ENCODE results near the gene ULBP1. TPM values are rescaled to one million over a fixed set of nuclear protein-coding genes. Genes with fewer than 3 reads are reported as not detected.
"Not testable (repeated sequence)": the region's sequence is repeated elsewhere in the genome, so short reads cannot be mapped to it uniquely, and the experiment has no call there.

Gene ULBP1
- total RNA-seq, 1 experiment from 2014 or later, result 0.81 TPM

DNA sequence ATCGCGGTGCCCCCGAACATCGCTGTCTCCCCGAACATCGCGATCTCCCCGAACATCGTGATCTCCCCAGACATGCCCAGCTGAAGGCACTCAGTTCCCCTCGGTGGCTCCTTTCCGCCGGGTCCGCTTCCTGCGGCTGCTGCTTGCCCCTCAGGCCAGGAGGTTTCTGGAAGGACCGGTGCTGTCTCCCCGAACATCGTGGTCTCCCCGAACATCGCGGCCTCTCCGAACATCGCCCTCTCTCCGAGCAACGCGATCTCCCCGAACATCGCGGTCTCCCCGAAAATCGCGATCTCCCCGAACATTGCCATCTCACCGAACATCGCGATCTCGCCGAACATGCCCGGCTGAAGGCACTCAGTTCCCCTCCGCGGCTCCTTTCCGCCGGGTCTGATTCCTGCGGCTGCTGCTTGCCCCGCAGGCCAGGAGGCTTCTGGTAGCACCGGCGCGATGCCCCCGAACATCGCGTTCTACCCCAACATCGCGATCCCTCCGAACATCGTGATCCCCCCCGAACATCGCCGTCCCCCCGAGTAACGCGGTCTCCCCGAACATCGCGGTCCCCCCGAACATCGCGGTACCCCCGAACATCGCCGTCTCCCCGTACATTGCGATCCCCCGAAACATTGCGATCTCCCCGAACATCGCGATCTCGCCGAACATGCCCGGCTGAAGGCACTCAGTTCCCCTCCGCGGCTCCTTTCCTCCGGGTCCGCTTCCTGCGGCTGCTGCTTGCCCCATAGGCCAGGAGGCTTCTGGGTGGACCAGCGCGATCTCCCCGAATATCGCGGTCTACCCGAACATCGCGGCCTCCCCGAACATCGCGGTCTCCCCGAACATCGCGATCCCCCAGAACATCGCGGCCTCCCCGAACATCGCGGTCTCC, 808 bp downstream of the ULBP1 start:
- peak; percentile 40 for DNase-seq (ENCODE audit: low spot score)
- H3K4me1 Mint-ChIP-seq, result peaks cover 23% of the 10 kb centered on the region
- H3K27me3 Mint-ChIP-seq (ENCODE audit: low read depth), result peaks cover 100% of the 10 kb centered on the region
- peak overlapping the region; percentile 89 for H3K4me3 Mint-ChIP-seq
- peaks cover 5% of the 10 kb centered on the region; the same call in 1 of the 2 replicates for H3K36me3 Mint-ChIP-seq
- H3K9me3 Mint-ChIP-seq, result no peaks in the 10 kb centered on the region
- CTCF ChIA-PET, result interaction anchor here (1.1 kb wide), 1 partner anchor 52 kb away, joined by 3 read pairs; no protein-coding TSS in a partner anchor
- H3K27ac Mint-ChIP-seq, result no peak overlapping the region
- POLR2A ChIA-PET, result no interaction called here
- peak; percentile 1; the same call in 1 of the 2 replicates for ATAC-seq
- TF ChIP-seq, protein P1, sequence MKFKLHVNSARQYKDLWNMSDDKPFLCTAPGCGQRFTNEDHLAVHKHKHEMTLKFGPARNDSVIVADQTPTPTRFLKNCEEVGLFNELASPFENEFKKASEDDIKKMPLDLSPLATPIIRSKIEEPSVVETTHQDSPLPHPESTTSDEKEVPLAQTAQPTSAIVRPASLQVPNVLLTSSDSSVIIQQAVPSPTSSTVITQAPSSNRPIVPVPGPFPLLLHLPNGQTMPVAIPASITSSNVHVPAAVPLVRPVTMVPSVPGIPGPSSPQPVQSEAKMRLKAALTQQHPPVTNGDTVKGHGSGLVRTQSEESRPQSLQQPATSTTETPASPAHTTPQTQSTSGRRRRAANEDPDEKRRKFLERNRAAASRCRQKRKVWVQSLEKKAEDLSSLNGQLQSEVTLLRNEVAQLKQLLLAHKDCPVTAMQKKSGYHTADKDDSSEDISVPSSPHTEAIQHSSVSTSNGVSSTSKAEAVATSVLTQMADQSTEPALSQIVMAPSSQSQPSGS (CRISPR knock-in tag; IDR thresholded peaks at IDR 0.05; ENCODE audit: borderline replicate concordance, low read depth), result 0 out of 2 replicates have a peak, but pooled peaks have one; percentile 0
- no peak for TF ChIP-seq CBFB (CRISPR knock-in tag; IDR thresholded peaks at IDR 0.05; ENCODE audit: low read depth)

DNA sequence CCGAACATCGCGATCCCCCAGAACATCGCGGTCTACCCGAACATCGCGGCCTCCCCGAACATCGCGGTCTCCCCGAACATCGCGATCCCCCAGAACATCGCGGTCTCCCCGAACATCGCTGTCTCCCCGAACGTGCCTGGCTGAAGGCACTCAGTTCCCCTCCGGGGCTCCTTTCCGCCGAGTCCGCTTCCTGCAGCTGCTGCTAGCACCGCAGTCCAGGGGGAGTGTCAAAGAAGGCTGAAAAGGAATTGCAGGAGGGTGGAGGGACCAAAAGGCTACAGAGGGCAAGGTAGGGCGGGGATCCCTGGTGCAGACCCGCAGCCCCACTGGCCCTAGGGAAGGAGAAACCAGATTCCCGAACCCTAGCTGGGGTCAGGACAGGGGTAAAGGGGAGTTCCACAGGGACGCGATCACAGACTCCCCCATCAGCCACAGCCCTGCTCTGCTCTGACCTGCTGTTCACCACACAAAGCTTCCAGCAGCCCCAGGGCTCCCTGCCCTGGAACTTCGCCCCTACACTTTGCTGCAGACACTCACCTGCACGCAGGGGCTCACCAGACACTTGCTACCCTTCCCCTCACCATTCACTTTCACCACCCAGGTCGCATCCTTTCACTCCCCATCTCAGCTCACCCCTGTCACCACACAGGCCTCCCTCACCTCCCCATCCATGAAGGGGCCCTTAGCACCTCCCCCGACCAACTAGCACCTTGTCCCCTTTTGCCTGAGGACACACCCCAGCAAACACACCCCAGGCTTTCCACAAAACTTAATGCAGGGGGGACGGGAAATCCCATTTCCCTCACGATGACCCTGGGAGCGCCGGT, 1.7 kb downstream of the ULBP1 start:
- TF ChIP-seq, protein P2, sequence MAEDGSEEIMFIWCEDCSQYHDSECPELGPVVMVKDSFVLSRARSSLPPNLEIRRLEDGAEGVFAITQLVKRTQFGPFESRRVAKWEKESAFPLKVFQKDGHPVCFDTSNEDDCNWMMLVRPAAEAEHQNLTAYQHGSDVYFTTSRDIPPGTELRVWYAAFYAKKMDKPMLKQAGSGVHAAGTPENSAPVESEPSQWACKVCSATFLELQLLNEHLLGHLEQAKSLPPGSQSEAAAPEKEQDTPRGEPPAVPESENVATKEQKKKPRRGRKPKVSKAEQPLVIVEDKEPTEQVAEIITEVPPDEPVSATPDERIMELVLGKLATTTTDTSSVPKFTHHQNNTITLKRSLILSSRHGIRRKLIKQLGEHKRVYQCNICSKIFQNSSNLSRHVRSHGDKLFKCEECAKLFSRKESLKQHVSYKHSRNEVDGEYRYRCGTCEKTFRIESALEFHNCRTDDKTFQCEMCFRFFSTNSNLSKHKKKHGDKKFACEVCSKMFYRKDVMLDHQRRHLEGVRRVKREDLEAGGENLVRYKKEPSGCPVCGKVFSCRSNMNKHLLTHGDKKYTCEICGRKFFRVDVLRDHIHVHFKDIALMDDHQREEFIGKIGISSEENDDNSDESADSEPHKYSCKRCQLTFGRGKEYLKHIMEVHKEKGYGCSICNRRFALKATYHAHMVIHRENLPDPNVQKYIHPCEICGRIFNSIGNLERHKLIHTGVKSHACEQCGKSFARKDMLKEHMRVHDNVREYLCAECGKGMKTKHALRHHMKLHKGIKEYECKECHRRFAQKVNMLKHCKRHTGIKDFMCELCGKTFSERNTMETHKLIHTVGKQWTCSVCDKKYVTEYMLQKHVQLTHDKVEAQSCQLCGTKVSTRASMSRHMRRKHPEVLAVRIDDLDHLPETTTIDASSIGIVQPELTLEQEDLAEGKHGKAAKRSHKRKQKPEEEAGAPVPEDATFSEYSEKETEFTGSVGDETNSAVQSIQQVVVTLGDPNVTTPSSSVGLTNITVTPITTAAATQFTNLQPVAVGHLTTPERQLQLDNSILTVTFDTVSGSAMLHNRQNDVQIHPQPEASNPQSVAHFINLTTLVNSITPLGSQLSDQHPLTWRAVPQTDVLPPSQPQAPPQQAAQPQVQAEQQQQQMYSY (CRISPR knock-in tag; IDR thresholded peaks at IDR 0.05), result 0 out of 2 replicates have a peak, but pooled peaks have one; percentile 18
- TF ChIP-seq KAT7 (CRISPR knock-in tag; IDR thresholded peaks at IDR 0.05; ENCODE audit: borderline replicate concordance), result peak; percentile 66; the same call in 1 of the 2 replicates
- no peak for TF ChIP-seq FOXP1 (CRISPR knock-in tag; IDR thresholded peaks at IDR 0.05; ENCODE audit: borderline replicate concordance)
- TF ChIP-seq FOXK1 (CRISPR knock-in tag; IDR thresholded peaks at IDR 0.05), result 0 out of 2 replicates have a peak, but pooled peaks have one; percentile 15
- Mint-ChIP-seq H3K27me3 (ENCODE audit: low read depth) (peaks cover 100% of the 10 kb centered on the region), H3K9me3 (no peaks in the 10 kb centered on the region), H3K36me3 (peaks cover 5% of the 10 kb centered on the region; the same call in 1 of the 2 replicates), H3K4me3 (peak overlapping the region; percentile 89), H3K27ac (no peak overlapping the region), H3K4me1 (peaks cover 23% of the 10 kb centered on the region)
- no peak for DNase-seq (ENCODE audit: low spot score)
- CTCF ChIA-PET, result no interaction called here
- POLR2A ChIA-PET, result no interaction called here
- ATAC-seq, result peak; percentile 10

DNA sequence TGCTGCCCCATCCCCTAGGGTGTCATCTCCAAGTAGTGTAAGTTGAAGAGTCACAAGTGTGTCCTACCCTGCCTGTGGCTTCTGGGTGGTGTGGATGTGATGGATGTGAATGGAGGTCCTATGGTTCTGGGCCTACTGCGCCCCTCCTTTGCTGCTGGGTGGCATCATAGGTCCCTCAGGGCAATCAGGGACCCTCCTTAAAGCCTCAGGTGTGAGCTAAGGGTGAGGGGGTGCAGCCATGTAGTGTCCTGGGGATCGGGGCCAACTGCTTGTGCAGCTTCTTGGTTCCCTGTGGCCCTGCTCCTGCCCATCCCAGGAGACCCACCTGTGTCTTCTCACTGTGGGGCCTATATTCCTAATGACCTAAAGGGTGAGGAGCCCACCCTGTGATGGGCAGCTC, 2.6 kb downstream of the ULBP1 start:
- CTCF ChIA-PET; ATAC-seq; H3K27ac Mint-ChIP-seq; H3K36me3 Mint-ChIP-seq; POLR2A ChIA-PET; DNase-seq (ENCODE audit: low spot score); H3K9me3 Mint-ChIP-seq: not testable (repeated sequence)
- Mint-ChIP-seq H3K4me1 (peaks cover 23% of the 10 kb centered on the region), H3K27me3 (ENCODE audit: low read depth) (peaks cover 100% of the 10 kb centered on the region), H3K4me3 (peak overlapping the region; percentile 89)

DNA sequence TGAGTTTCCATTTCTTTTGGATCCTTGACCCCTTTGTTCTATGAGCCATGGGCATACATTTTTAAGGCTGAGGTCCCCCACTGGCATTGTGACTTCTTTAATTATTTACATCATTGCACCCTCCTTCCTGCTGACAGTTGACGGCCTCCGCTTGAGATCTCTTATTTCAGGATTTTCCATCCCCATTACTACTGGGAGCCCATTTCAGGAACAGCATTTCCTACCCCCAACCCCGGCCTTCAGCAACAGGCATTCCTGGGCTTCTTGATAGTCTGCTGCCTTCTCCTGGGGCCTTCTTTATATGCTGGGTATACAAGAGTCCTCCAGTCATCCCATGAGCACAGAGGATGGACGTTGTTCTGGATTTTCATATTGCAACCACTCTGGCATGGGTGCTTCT, 3.8 kb downstream of the ULBP1 start:
- Mint-ChIP-seq H3K36me3 (peaks cover 5% of the 10 kb centered on the region; the same call in 1 of the 2 replicates), H3K9me3 (no peaks in the 10 kb centered on the region), H3K4me3 (no peak overlapping the region), H3K27me3 (ENCODE audit: low read depth) (peaks cover 98% of the 10 kb centered on the region), H3K4me1 (peaks cover 23% of the 10 kb centered on the region), H3K27ac (no peak overlapping the region)
- ChIA-PET POLR2A (no interaction called here), CTCF (no interaction called here)
- DNase-seq (ENCODE audit: low spot score), result no peak
- ATAC-seq, result no peak
- TF ChIP-seq, protein P3, sequence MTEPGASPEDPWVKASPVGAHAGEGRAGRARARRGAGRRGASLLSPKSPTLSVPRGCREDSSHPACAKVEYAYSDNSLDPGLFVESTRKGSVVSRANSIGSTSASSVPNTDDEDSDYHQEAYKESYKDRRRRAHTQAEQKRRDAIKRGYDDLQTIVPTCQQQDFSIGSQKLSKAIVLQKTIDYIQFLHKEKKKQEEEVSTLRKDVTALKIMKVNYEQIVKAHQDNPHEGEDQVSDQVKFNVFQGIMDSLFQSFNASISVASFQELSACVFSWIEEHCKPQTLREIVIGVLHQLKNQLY (CRISPR knock-in tag; IDR thresholded peaks at IDR 0.05), result no peak
- TF ChIP-seq, protein P4, sequence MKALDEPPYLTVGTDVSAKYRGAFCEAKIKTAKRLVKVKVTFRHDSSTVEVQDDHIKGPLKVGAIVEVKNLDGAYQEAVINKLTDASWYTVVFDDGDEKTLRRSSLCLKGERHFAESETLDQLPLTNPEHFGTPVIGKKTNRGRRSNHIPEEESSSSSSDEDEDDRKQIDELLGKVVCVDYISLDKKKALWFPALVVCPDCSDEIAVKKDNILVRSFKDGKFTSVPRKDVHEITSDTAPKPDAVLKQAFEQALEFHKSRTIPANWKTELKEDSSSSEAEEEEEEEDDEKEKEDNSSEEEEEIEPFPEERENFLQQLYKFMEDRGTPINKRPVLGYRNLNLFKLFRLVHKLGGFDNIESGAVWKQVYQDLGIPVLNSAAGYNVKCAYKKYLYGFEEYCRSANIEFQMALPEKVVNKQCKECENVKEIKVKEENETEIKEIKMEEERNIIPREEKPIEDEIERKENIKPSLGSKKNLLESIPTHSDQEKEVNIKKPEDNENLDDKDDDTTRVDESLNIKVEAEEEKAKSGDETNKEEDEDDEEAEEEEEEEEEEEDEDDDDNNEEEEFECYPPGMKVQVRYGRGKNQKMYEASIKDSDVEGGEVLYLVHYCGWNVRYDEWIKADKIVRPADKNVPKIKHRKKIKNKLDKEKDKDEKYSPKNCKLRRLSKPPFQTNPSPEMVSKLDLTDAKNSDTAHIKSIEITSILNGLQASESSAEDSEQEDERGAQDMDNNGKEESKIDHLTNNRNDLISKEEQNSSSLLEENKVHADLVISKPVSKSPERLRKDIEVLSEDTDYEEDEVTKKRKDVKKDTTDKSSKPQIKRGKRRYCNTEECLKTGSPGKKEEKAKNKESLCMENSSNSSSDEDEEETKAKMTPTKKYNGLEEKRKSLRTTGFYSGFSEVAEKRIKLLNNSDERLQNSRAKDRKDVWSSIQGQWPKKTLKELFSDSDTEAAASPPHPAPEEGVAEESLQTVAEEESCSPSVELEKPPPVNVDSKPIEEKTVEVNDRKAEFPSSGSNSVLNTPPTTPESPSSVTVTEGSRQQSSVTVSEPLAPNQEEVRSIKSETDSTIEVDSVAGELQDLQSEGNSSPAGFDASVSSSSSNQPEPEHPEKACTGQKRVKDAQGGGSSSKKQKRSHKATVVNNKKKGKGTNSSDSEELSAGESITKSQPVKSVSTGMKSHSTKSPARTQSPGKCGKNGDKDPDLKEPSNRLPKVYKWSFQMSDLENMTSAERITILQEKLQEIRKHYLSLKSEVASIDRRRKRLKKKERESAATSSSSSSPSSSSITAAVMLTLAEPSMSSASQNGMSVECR (CRISPR knock-in tag; IDR thresholded peaks at IDR 0.05; ENCODE audit: borderline replicate concordance), result no peak
- TF ChIP-seq, protein P5, sequence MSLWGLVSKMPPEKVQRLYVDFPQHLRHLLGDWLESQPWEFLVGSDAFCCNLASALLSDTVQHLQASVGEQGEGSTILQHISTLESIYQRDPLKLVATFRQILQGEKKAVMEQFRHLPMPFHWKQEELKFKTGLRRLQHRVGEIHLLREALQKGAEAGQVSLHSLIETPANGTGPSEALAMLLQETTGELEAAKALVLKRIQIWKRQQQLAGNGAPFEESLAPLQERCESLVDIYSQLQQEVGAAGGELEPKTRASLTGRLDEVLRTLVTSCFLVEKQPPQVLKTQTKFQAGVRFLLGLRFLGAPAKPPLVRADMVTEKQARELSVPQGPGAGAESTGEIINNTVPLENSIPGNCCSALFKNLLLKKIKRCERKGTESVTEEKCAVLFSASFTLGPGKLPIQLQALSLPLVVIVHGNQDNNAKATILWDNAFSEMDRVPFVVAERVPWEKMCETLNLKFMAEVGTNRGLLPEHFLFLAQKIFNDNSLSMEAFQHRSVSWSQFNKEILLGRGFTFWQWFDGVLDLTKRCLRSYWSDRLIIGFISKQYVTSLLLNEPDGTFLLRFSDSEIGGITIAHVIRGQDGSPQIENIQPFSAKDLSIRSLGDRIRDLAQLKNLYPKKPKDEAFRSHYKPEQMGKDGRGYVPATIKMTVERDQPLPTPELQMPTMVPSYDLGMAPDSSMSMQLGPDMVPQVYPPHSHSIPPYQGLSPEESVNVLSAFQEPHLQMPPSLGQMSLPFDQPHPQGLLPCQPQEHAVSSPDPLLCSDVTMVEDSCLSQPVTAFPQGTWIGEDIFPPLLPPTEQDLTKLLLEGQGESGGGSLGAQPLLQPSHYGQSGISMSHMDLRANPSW (CRISPR knock-in tag; conservative IDR thresholded peaks at IDR 0.05; ENCODE audit: low read depth), result no peak
- no peak for TF ChIP-seq ZNF232 (CRISPR knock-in tag; IDR thresholded peaks at IDR 0.05)

Data from WTC11 (cell line).